Liver (tissue), 3 donors: Measurements from ENCODE around the gene TTC33.

Experiments
- CTCF ChIP-seq: fragments of 150-350 bp; IDR thresholded peaks from 2 replicates; pipeline ENCODE4 v1.5.1; 2017; ENCODE audit warnings: improper control_type of control experiment, low read depth, low read length; ENCODE audit not compliant: missing input control
- JUND ChIP-seq, 2 donors: IDR thresholded peaks; 2 replicates each; pipeline ENCODE4 v1.6.1; 2016; ENCODE audit warnings: antibody characterized with exemption in 2 of 2
- RAD21 ChIP-seq, 2 donors: IDR thresholded peaks; 2 replicates each; pipeline ENCODE4 v1.6.1; 2016; ENCODE audit warnings: antibody characterized with exemption in 2 of 2, mild to moderate bottlenecking in 2 of 2
- RXRA ChIP-seq, 2 donors: IDR thresholded peaks; 2 replicates each; pipeline ENCODE4 v1.6.1; 2017 to 2018; ENCODE audit warnings: antibody characterized with exemption in 2 of 2, mild to moderate bottlenecking in 1 of 2
- TAF1 ChIP-seq: conservative IDR thresholded peaks from 2 replicates; pipeline ENCODE4 v1.6.1; 2016; ENCODE audit warnings: antibody characterized with exemption, mild to moderate bottlenecking
- donor health status: healthy.
- donor health status: healthy.

GRCh38 chr5:40791715-40792139 lies 36.0 kb upstream of the TTC33 start:
- TF ChIP-seq CTCF (no peak), RXRA (IDR thresholded peaks at IDR 0.05) (peak in 1 of 2 donors; percentile 7), RAD21 (IDR thresholded peaks at IDR 0.05) (no peak), TAF1 (no peak), JUND (IDR thresholded peaks at IDR 0.05) (peak in 1 of 2 donors; percentile 17)
